Measurements from ENCODE around the gene NTF3. TPM values are rescaled to one million over a fixed set of nuclear protein-coding genes. Genes with fewer than 3 reads are reported as not detected.

Gene NTF3
- total and polyA plus RNA-seq, 7 donors, result 0.16 to 0.62 (median 0.29) TPM

- ATAC-seq, result no peak
- 92% methylated on average over 6 of the region's 6 CpGs for WGBS, 3 donors
These were observed 56.2 kb downstream of the NTF3 start for GRCh38 chr12:5487948-5488625.

GRCh38 chr12:5488626-5488955 is 56.7 kb downstream of the NTF3 start:
- Histone ChIP-seq H3K27ac (no peak overlapping the region), H3K4me1 (no peaks in the 10 kb centered on the region), H3K36me3 (ENCODE audit: insufficient read depth in 1 of 2, low read depth in 1 of 2) (no peaks in the 10 kb centered on the region), H3K9me3 (no peaks in the 10 kb centered on the region), H3K4me3 (no peak overlapping the region), H3K27me3 (ENCODE audit: insufficient read depth in 3 of 3, low read length in 2 of 3) (peaks cover 0 to 2% (median 0%) of the 10 kb centered on the region in 3 donors)
- WGBS, 3 donors, result 62 to 69% (median 62%) methylated on average over 2 of the region's 2 CpGs
- intact Hi-C loops (cut with DNase I), result no loop called here
- TF ChIP-seq, protein P1, sequence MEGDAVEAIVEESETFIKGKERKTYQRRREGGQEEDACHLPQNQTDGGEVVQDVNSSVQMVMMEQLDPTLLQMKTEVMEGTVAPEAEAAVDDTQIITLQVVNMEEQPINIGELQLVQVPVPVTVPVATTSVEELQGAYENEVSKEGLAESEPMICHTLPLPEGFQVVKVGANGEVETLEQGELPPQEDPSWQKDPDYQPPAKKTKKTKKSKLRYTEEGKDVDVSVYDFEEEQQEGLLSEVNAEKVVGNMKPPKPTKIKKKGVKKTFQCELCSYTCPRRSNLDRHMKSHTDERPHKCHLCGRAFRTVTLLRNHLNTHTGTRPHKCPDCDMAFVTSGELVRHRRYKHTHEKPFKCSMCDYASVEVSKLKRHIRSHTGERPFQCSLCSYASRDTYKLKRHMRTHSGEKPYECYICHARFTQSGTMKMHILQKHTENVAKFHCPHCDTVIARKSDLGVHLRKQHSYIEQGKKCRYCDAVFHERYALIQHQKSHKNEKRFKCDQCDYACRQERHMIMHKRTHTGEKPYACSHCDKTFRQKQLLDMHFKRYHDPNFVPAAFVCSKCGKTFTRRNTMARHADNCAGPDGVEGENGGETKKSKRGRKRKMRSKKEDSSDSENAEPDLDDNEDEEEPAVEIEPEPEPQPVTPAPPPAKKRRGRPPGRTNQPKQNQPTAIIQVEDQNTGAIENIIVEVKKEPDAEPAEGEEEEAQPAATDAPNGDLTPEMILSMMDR (IDR thresholded peaks at IDR 0.05), result no peak
- ATAC-seq (no peak), DNase-seq (no peak)

More at GRCh38 chr12:5487948-5488625, 56.2 kb downstream of the NTF3 start:
- peaks cover 0 to 4% (median 0%) of the 10 kb centered on the region in 3 donors for H3K27me3 ChIP-seq (ENCODE audit: insufficient read depth in 3 of 3, low read length in 2 of 3)
- no peaks in the 10 kb centered on the region for H3K36me3 ChIP-seq (ENCODE audit: insufficient read depth in 1 of 2, low read depth in 1 of 2)
- H3K4me1 ChIP-seq, result no peaks in the 10 kb centered on the region
- H3K9me3 ChIP-seq, result no peaks in the 10 kb centered on the region
- TF ChIP-seq, protein P1 (IDR thresholded peaks at IDR 0.05), result no peak
- no peak overlapping the region for H3K27ac ChIP-seq
- no peak for DNase-seq
- intact Hi-C loops (cut with DNase I), result no loop called here
- no peak overlapping the region for H3K4me3 ChIP-seq

DNA sequence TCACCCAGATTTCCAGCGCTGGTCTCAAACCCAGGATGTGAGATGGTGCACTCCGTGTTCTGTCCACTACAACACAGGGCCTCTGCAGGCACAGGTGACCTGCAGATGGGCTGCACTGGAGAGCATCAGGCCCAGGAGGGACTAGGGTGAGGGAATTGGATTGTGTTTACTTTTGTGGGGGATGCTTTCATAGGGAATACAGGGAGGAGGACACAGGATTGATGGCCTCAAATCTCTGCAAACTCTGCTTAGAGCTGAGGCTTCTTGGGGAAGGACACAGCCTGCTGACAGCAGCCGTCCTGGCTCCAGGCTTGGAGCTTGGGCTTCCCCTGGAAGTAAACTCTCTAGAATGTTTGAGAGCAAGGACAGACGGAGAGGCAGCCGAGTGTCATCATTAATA is 57.1 kb downstream of the NTF3 start:
- no peaks in the 10 kb centered on the region for H3K27me3 ChIP-seq (ENCODE audit: insufficient read depth in 3 of 3, low read length in 2 of 3)
- H3K9me3 ChIP-seq, result no peaks in the 10 kb centered on the region
- no peaks in the 10 kb centered on the region for H3K4me1 ChIP-seq
- ATAC-seq (no peak), DNase-seq (no peak)
- TF ChIP-seq, protein P1 (IDR thresholded peaks at IDR 0.05), result no peak
- intact Hi-C loops (cut with DNase I), result no loop called here
- WGBS, 3 donors, result 80 to 91% (median 82%) methylated on average over 5 of the region's 5 CpGs
- H3K27ac ChIP-seq, result no peak overlapping the region
- no peaks in the 10 kb centered on the region for H3K36me3 ChIP-seq (ENCODE audit: insufficient read depth in 1 of 2, low read depth in 1 of 2)
- no peak overlapping the region for H3K4me3 ChIP-seq

DNA sequence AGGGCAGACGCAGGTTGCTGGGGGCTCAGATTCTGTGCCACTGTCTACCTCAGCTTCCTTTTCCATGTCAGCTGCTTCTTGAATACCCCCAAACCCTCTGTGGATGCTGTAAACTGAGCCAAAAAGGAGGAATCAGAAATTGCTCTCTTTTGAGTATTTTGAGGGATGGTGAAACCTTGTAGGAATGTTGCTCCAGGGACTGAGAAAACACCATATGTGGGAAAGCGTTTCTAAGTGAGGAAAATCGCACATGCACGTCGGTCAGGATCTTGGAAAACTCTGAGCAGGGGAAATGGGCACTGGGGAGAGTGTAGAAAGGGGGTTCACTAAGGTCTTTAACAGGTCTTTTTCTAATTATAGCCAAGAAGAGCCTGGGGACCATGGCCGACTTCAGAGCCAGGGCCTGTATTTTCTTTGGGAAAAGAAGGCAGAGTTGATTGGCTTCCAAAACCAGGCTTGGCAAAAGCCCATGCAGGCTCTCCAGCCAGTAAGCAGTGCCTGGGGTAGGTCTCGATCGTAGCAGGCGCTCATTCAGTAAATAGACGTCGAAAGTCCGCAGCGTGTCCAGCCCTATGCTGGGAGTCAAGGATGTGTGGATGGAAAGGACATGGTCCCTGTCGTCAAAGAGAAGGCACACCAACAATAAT is 58.0 kb downstream of the NTF3 start:
- WGBS, 3 donors, result 49 to 65% (median 55%) methylated on average over 14 of the region's 14 CpGs
- H3K27me3 ChIP-seq (ENCODE audit: insufficient read depth in 3 of 3, low read length in 2 of 3), result no peaks in the 10 kb centered on the region
- H3K4me1 ChIP-seq, result no peaks in the 10 kb centered on the region
- intact Hi-C loops (cut with DNase I), result no loop called here
- TF ChIP-seq, protein P1 (IDR thresholded peaks at IDR 0.05), result no peak
- DNase-seq, result no peak
- H3K9me3 ChIP-seq, result no peaks in the 10 kb centered on the region
- H3K36me3 ChIP-seq (ENCODE audit: insufficient read depth in 1 of 2, low read depth in 1 of 2), result no peaks in the 10 kb centered on the region
- no peak for ATAC-seq
- no peak overlapping the region for H3K4me3 ChIP-seq
- no peak overlapping the region for H3K27ac ChIP-seq

Data from psoas muscle (tissue), 8 donors.